ENCODE results near the gene GRM8. TPM values are rescaled to one million over a fixed set of nuclear protein-coding genes. Genes with fewer than 3 reads are reported as not detected.

Gene GRM8
- total RNA-seq, 1 donor from 2014 or later = not detected

- TF ChIP-seq, protein P1, sequence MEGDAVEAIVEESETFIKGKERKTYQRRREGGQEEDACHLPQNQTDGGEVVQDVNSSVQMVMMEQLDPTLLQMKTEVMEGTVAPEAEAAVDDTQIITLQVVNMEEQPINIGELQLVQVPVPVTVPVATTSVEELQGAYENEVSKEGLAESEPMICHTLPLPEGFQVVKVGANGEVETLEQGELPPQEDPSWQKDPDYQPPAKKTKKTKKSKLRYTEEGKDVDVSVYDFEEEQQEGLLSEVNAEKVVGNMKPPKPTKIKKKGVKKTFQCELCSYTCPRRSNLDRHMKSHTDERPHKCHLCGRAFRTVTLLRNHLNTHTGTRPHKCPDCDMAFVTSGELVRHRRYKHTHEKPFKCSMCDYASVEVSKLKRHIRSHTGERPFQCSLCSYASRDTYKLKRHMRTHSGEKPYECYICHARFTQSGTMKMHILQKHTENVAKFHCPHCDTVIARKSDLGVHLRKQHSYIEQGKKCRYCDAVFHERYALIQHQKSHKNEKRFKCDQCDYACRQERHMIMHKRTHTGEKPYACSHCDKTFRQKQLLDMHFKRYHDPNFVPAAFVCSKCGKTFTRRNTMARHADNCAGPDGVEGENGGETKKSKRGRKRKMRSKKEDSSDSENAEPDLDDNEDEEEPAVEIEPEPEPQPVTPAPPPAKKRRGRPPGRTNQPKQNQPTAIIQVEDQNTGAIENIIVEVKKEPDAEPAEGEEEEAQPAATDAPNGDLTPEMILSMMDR (conservative IDR thresholded peaks at IDR 0.05; ENCODE audit: low read depth, low read length) = no peak
- no peak overlapping the region for H3K4me3 ChIP-seq (ENCODE audit: low read depth, low read length)
- DNase-seq (ENCODE audit: low read depth) = no peak
These were observed 584.4 kb downstream of the GRM8 start for GRCh38 chr7:126668367-126668752.

GRCh38 chr7:126667742-126668366 lies 584.9 kb downstream of the GRM8 start:
- no peak for DNase-seq (ENCODE audit: low read depth)
- TF ChIP-seq, protein P1 (conservative IDR thresholded peaks at IDR 0.05; ENCODE audit: low read depth, low read length) = no peak
- H3K4me3 ChIP-seq (ENCODE audit: low read depth, low read length) = no peak overlapping the region

DNA sequence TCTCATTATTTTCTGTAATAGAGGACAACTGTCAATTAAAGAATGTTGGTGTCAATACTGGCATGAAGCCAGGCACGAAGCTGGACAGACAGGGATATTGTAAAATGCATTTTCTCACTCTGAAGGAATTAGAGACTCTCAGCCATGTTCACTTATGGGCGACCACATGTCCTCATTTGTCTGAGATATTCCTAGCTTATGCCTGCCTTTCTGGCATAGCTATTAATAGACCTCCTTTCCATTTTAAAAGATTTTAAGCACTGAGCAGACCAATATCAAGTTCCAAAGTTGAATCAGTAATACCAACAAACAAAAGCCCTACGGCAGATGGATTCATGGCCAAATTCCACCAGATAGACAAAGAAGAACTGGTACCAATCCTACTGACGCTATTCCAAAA lies 589.9 kb downstream of the GRM8 start:
- DNase-seq (ENCODE audit: low read depth) = no peak
- TF ChIP-seq, protein P1 (conservative IDR thresholded peaks at IDR 0.05; ENCODE audit: low read depth, low read length) = no peak

GRCh38 chr7:126659124-126659523 lies 593.6 kb downstream of the GRM8 start:
- no peak for DNase-seq (ENCODE audit: low read depth)
- TF ChIP-seq, protein P1 (conservative IDR thresholded peaks at IDR 0.05; ENCODE audit: low read depth, low read length) = no peak
- no peak overlapping the region for H3K4me3 ChIP-seq (ENCODE audit: low read depth, low read length)

More for the DNA sequence above, 589.9 kb downstream of the GRM8 start:
- no peak overlapping the region for H3K4me3 ChIP-seq (ENCODE audit: low read depth, low read length)

- no peak overlapping the region for H3K4me3 ChIP-seq (ENCODE audit: low read depth, low read length)
- no peak for DNase-seq (ENCODE audit: low read depth)
- TF ChIP-seq, protein P1 (conservative IDR thresholded peaks at IDR 0.05; ENCODE audit: low read depth, low read length) = no peak
These were observed 594.1 kb downstream of the GRM8 start for GRCh38 chr7:126658684-126659083.

DNA sequence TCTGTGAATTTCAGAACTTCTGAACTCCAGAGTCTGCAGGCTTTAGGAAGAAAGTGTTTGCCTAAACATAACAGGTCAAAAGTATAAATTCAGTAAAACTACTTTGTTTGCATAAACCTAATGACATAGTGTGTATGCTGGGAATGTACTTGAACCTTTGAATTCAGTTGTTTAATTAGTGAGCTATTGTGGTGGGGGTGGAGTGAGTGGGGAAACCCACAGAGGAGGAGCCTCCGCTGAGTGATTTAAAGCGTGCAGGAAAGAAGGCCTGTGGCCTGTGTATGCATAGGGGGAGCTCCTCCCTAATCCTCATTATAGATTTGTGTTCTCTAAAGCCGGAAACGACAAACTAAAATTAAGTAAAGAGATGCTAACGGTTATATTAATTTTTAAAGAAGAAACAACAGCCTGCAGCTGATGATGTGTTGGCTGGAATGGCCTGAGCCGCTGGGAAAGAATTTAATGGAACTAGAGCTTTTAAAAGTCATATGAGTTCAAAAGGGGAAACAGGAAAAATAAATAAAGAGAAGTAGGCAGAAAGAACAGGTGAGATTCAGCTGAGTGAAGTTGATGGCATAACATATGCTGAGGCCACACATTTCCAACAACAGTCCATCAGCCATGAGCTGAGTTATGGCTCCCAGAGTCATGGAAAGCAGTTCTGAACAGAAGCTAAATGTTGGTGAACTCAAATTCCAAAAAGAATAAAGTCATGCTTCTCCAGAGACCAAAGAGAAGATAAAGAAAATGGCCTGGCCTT lies 595.0 kb downstream of the GRM8 start:
- no peak for DNase-seq (ENCODE audit: low read depth)
- TF ChIP-seq, protein P1 (conservative IDR thresholded peaks at IDR 0.05; ENCODE audit: low read depth, low read length) = no peak
- H3K4me3 ChIP-seq (ENCODE audit: low read depth, low read length) = no peak overlapping the region
